Activated T-cell treated with anti-CD3 and anti-CD28 coated beads, Interleukin-2, amount 50 U/mL, for 48 hours (primary cell): ENCODE measurements around the gene ATRN.

Experiments used
- DNase-seq, 2 experiments: peaks; one replicate each; pipeline ENCODE4 v3.0.0-alpha.2; 2020

ATRN gene

GRCh38 chr20:3679749-3680700, 209.2 kb downstream of the ATRN start:
- DNase-seq, result no peak

GRCh38 chr20:3680701-3681351, 210.0 kb downstream of the ATRN start:
- no peak for DNase-seq

DNA sequence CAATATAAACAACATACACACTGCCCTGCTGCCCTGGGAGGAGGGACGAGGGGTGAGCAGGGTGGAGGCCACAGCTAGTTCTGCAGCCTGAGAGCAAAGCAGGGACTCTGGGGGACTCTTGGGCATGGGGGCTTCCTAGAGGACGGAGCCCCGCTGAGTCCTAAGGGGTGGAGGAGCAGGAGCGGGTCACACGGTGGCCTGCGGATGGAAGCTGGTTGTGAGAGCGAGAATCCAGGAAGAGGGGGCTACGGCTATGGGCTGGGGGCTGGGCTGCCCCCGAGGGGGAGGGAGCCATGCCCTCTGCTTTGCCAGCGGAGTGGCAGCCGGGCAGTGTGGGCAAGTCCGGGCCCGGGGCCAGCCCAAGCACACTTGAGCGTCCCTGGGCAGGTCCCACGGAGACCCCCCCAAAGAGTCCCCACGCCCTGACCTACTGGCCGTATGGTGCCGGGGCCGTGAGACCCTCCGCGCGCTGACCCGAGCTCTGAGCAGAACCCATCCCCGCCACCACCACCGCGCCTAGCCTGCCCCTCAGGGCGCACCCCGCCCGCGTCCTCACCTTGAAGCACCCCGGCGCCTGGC, 210.6 kb downstream of the ATRN start:
- DNase-seq, result no peak

GRCh38 chr20:3681931-3682781, 211.3 kb downstream of the ATRN start, which contains the start of gene ADAM33:
TSS of gene ADAM33 (minus strand) at chr20:3682010. CDS start at chr20:3682004, 6 bp downstream.
- DNase-seq, result no peak

GRCh38 chr20:3685341-3685740, 214.5 kb downstream of the ATRN start:
- DNase-seq, result no peak

GRCh38 chr20:3686421-3686820, 215.6 kb downstream of the ATRN start:
- no peak for DNase-seq

GRCh38 chr20:3686867-3687321, 216.1 kb downstream of the ATRN start:
- DNase-seq, result no peak

DNA sequence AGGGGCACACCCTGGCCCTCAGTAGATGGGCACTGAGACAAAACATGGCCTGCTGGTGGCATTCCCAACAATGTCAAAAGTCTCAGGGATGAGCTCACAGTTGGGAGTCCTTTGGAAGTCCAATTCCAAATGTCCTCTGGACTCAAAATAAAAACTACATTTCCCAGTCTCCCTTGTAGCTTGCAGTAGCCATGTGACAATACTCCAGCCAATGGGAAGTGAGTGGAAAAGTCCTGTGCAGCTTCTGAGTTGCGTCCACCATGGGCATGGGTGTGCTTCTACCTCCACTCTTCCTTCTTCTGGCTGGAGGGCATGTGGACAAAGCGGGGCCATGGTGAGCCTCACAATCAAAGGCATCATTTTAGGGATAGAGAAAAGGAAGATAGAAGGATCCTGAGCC, 216.8 kb downstream of the ATRN start:
- no peak for DNase-seq

- no peak for DNase-seq
These were observed 219.2 kb downstream of the ATRN start for GRCh38 chr20:3689978-3690377.

DNA sequence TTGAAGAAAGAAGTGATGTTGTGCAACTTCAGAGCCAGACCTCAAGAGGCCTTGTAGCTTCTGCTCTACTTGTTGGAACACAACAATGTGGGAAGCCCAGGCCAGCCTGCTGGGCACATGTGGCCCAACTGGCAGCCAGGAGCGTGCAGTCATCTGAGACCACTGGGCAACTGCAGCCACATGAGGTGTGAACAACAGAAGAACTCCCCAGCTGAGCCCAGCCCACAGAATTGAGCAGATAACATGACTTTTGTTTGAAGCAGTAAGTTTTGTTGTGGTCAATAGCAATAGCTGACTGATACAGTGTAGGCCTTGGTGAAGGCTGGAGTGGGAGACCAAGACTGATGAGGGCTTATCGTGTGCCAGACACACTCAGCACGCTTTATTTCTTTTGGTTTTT, 219.6 kb downstream of the ATRN start:
- no peak for DNase-seq

- no peak for DNase-seq
These were observed 220.5 kb downstream of the ATRN start for GRCh38 chr20:3691306-3691705.

- no peak for DNase-seq
These were observed 221.1 kb downstream of the ATRN start for GRCh38 chr20:3691897-3692296.

DNA sequence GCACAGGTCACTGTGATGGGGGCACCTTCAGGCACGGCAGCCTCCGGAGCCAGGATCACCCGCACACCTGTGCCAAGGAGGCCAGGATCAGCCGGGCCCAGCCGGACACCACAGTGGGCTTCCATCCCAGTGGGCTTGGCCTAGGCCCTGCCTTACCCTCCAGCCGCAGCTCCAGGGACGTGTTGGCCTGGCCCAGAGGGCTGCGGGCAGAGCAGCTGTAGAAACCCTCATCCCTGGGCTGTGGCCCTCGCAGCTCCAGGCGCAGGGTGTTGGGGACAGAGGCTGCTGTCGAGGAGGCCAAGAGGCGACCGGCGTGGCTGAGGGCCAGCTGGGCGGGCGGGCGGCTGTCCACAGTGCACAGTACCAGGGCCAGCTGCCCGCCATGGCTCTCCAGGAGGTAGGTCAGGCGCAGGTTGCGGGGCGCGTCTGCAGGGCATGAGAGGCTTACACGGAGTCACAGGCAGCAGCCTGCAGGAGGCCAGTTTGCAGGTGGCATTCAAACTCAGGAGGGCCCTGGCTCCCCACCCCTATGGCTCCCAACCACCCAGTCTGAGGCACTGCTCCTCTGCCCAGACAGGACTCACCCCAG, 222.0 kb downstream of the ATRN start:
- DNase-seq, result no peak

DNA sequence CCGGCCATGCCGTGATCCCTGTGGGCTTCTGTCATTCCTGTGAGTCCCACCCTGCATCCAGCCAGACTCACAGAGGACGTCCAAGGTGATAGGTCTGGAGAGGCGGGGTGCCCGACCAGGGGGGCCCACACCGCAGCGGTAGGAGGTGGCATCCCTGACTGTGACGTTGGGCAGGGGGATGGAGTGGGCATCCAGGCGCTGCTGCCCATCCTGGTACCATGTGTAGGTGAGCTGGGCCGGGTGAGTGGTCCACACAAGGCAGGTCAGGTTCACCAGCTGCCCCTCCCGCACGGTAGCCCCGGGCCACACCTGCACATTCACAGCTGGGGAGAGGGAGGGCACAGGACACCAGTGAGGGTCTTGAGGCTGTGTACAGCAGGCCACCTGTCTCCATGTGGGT, 222.6 kb downstream of the ATRN start:
- no peak for DNase-seq

GRCh38 chr20:3694864-3695263, 224.0 kb downstream of the ATRN start:
- no peak for DNase-seq

GRCh38 chr20:3696200-3696599, 225.4 kb downstream of the ATRN start:
- no peak for DNase-seq

GRCh38 chr20:3696745-3697587, 226.1 kb downstream of the ATRN start:
- DNase-seq, result no peak

DNA sequence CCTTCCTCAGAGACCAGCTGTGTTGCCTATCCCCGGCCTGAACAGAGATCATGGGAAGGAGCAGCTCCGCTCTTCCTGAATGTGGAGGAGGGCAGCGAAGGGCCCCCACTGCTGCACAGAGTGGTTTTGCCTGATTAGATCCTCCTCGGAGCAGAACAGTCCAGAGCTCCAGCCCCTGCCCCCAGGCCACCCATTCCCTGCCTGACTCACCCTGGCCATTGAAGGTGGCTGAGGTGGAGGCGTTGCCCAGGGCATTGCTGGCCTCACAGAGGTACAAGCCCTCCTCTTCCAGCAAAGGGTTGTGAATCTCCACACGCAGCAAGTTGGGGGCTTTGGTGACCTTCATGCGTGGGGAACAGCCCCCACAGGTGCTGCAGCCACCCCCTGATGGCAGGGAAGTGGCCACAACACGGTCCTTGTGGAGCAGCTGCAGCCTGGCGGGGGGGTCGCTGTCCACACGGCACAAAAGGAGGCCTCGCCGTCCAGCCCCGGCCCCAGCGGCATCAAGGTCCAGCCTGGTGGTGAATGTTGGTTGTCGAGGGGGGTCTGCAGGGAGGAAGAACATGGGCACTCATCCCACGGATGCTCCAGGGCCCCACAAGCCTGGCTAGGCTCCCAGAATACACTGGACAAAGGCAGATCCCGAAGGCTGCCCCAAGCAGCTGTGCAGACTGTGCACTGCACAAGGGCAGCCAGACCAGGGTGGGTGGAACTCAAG, 226.9 kb downstream of the ATRN start:
- DNase-seq, result no peak

- DNase-seq, result no peak
These were observed 227.8 kb downstream of the ATRN start for GRCh38 chr20:3698591-3699001.

- no peak for DNase-seq
These were observed 228.2 kb downstream of the ATRN start for GRCh38 chr20:3699037-3699436.
